Measurements from ENCODE around the gene HMCN2.

Gene HMCN2

DNA sequence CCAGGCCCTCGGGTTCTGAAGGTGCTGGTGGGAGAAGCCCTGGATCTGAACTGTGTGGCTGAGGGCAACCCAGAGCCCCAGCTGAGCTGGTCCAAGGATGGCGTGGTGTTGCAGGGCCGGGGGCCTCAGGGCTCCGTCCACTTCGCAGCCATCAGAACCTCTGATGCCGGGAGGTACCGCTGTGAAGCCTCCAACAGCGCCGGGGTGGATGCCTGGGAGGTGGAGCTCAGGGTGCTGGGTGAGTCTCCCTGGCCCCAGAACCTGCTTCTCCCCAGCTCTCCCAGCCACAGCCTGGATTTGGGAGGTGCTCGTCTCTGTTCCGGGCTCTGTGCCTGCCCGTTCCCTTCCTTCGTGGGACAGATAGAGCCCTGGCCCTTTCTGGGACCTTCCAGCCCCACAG is 75.6 kb downstream of the HMCN2 start:
- in situ Hi-C loops (cut with MboI; ENCODE audit: low sequenced_read_pairs) = no loop called here

DNA sequence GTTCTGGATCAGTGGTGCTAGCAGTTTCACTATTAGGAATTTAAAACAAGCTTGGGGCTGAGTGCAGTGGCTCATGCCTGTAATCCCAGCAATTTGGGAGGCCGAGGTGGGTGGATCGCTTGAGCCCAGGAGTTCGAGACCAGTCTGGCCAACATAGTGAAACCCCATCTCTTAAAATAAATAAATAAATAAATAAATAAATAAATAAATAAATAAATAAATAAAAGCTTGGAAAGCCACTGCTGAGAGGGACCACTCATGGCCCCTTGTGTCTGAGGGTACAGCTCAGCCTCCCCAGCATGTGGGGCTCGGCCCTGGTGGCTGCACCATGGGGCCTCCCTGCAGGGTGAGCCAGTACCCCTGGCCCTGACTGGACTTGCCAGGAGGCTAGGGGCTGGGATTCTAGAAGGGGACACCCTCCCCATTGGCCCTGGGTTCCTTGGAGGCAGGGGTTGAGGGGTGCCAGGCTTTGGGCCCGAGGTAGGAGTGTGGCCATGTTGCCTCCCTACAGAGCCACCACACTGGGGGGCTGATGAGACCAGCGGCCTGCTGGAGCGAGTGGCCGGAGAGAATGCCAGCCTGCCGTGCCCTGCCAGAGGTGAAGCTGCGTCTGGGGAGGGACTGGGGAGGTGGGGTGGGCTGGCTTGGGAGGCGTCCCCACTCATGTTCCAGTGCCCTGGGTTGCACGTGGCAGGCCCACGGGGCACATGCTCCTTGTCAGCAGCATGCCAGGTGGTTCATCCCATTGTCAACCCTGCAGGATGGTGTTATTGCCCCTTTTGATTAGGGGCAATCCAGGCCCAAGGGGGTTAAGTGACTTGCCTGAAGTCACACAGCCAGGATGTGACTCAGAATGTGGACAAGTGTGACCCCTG is 76.5 kb downstream of the HMCN2 start:
- in situ Hi-C loops (cut with MboI; ENCODE audit: low sequenced_read_pairs) = no loop called here

DNA sequence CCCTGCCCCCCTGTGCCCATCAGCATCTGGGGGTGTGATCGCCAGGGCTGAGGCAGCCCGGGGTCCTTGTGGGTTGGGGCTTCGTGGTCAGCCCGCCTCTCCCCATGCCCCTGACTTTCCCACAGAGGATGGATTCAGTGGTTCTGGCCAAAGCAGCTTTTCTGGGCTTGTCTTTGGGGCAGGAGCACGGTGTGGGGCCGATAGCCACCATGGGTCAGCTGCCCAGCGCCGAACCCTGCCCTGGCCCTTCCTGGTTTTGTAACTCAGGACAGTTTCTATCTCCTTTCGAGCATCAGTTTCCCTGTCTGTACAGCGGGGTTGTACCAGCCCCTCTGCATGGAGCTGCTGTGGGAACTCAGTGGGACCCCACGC is 77.1 kb downstream of the HMCN2 start:
- in situ Hi-C loops (cut with MboI; ENCODE audit: low sequenced_read_pairs) = no loop called here

DNA sequence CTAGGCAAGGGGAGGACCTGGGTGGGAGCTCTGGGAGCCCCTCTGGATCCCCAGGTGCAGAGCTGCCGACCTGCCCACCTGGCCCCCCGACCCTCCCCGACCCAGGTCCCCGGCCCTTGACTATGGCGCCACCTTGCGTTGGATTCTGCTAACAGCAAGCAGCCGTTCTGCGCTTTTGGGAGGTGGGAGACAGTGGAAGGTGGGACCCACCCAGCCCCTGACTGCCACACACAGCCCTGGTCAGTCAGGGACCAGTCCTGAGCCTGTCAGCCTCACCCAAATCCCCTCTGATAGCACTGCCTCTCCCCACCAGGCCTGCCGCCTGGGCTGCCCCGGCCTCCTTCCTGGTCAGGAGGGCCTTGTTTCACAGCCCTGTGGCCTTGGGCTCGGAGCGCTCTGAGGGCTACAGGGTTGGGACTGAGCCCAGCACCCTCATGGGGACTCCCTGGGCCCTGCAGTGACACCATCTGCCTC is 77.9 kb downstream of the HMCN2 start:
- in situ Hi-C loops (cut with MboI; ENCODE audit: low sequenced_read_pairs) = no loop called here

DNA sequence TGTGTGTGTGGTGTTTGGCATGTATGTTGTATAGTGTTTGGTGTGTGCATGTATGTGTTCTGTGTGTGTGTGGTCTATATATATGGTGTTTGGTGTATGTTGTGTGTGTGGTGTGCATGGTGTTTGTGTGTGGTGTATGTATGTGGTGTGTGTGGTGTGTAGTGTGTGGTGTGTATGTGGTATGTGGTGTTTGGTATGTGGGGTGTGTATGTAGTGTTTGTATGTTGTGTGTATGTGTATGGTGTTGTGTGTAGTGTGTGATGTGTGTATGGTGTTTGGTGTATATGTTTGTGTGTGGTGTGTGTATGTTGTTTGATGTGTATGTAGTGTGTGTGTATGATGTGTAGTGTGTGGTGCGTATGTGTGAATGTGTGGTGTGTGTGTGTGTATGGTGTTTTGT is 78.8 kb downstream of the HMCN2 start:
- in situ Hi-C loops (cut with MboI; ENCODE audit: low sequenced_read_pairs) = no loop called here

DNA sequence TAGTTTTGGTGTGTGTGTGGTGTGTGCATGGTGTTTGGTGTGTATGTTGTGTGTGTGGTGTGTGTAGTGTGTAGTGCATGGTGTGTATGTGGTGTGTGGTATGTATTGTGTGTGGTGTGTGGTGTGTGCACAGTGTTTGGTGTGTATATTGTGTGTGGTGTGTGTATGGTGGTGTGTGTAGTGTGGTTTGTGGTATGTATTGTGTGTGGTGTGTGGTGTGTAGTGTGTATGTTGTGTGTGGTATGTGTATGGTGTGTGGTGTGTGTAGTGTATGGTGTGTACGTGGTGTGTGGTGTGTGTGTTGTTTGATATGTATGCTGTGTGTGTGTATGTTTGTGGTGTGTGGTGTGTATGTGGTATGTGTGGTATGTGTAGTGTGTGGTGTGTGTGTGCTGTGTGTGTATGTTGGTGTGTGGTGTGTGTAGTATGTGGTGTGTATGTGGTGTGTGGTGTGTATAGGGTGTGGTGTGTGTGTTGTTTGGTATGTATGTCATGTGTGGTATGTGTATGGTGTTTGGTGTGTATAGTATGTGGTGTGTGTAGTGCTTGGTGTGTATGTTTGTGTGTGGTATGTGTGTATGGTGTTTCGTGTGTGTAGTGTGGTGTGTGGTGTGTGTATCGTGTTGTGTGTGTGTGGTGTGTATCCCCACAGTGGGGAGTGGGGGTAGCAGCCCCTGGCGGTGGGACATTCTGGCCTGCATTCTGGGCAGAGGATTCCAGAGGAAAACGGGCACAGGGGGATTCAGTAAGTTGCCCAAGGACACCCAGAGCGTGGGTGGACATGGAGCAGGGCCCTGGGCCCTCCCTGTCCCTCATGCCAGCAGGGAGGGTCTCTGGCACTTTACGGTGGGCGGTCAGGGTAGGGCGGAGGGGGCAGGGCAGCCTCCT is 79.7 kb downstream of the HMCN2 start:
- in situ Hi-C loops (cut with MboI; ENCODE audit: low sequenced_read_pairs) = no loop called here

DNA sequence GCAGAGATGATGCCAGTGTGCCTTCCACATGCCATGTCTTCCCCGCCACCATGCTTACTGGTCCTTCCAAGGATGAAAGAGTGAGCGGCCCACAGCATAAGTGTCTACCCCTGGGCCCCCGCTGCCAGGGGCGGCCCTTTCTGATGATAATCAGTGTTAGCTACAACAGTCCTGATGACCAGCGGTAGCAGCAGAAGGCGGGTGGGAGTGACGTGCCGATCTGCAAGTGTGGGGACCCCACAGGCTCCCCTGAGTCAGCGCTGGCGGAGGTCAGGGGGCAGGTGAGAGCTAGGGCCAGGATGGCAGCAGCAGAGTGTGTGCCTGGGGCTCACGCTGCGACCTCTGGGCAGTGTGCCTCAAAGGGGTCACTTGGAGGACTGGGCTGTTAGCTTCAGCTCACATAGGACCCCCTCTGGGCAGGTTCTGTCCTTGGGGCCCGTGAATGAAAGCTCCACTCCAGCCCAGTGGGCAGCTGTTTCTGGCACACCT is 80.4 kb downstream of the HMCN2 start:
- in situ Hi-C loops (cut with MboI; ENCODE audit: low sequenced_read_pairs) = no loop called here

DNA sequence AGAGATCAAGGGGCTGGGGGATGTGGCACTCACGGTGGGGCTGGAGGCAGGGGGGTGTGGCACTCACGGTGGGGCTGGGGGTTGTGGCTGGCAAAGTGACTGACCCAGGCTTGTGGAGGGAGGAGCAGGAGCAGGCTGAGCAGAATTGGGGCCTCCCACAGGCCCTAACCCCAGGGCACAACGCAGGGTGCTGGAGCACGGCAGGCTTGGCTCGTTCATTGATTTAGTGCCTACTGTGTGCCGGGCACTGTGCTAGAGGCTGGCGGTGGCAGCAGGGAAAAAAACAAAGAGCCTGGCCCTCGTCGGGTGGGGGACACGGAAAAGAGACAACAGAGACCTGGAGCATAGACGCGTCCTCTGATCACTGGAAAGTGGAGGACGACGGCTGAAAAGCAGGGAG is 80.9 kb downstream of the HMCN2 start:
- in situ Hi-C loops (cut with MboI; ENCODE audit: low sequenced_read_pairs) = no loop called here

DNA sequence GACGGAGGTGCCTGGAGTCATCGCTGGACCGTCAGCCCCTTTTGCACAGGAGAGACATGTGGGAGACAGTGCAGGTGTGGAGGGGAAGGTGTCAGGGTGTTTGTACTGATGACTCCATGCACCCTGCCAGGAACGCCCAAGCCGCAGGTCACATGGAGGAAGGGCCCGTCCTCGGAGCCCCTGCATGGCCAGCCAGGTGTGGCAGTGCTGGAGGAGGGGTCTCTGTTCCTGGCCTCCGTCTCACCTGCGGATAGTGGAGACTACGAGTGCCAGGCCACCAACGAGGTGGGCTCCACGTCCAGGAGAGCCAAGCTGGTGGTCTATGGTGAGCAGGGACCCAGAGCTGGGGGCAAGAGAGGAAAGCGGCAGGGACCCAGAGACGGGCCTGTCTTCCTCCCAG is 81.5 kb downstream of the HMCN2 start:
- in situ Hi-C loops (cut with MboI; ENCODE audit: low sequenced_read_pairs) = no loop called here

DNA sequence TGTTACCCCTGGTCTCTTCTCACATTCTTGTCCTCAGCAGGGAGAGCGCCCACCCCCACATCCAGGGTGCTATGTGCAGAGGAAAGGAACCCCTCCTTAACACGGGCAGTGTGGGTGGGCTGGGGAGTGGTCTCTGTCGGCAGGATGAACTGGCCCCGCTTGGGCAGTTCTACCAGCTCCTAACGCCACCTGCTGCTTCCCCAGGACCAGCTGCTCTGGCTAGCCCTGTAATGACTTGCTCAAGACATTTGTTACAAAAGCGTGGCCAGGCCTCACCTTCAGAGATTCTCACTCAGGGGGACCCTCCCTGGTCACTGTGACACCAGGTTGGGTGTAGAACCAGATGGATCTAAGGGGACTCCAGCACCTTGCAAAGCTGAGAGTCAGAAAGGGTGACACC is 82.4 kb downstream of the HMCN2 start:
- in situ Hi-C loops (cut with MboI; ENCODE audit: low sequenced_read_pairs) = no loop called here

DNA sequence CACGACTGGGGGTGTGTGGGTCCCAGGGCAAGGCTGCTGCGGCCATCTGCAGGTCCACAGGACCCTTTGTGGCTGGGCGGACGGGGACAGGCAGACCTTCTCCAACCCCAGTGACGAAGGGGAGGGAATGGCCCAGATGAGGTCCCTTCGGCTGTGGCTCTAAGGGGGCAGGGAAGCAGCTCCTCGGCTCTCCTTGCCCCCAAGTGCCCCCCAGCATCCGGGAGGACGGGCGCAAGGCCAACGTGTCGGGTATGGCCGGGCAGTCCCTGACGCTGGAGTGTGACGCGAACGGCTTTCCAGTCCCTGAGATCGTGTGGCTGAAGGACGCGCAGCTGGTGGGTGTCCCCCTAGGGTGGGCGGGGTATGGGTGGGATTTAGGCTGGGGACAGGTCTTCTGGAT is 82.8 kb downstream of the HMCN2 start:
- in situ Hi-C loops (cut with MboI; ENCODE audit: low sequenced_read_pairs) = no loop called here

DNA sequence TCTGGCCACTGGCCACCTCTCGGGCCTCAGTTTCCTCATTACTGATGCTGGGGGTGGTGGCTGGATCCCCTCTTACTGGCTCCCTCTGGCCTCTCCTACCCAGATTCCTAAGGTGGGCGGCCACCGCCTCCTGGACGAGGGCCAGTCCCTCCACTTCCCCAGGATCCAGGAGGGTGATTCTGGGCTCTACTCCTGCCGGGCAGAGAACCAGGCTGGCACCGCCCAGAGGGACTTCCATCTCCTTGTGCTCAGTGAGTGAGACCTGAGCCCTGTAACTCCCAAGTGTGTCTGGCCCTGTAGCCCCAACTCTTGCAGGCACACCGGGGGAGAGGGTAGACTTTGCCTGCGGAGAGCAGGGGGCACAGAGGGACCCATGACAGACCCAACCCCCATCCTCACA is 83.3 kb downstream of the HMCN2 start:
- in situ Hi-C loops (cut with MboI; ENCODE audit: low sequenced_read_pairs) = no loop called here

DNA sequence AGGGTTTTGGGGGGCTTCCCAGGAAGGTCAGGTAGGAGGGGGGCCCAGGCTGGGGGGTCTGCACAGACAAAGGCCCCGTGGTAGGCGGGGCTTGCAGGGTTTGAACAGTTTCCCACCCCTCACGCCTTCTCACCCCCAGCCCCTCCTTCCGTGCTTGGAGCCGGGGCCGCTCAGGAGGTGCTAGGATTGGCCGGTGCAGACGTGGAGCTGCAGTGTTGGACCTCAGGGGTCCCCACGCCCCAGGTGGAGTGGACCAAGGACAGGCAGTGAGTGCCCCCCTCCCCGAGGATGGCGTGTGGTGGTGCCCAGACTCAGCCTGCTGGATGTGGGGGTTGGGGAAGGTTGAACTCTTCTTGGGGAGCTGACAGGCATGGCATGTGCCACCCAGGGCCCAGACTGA is 83.8 kb downstream of the HMCN2 start:
- in situ Hi-C loops (cut with MboI; ENCODE audit: low sequenced_read_pairs) = no loop called here

DNA sequence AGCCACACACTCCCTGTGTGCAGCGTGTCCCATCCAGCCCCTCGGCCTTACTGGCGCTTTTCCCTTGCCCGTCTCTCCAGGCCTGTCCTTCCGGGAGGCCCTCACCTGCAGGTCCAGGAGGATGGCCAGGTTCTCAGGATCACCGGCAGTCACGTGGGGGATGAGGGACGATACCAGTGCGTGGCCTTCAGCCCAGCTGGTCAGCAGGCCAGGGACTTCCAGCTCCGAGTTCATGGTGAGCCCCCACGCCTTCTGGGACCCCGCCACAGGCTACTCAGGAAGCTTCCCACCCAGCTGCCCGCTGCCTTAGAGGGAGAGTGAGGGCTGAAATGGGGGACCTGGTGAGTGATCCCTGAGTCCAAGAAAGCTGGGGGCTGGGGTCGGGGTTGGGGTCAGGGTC is 85.8 kb downstream of the HMCN2 start:
- in situ Hi-C loops (cut with MboI; ENCODE audit: low sequenced_read_pairs) = no loop called here

DNA sequence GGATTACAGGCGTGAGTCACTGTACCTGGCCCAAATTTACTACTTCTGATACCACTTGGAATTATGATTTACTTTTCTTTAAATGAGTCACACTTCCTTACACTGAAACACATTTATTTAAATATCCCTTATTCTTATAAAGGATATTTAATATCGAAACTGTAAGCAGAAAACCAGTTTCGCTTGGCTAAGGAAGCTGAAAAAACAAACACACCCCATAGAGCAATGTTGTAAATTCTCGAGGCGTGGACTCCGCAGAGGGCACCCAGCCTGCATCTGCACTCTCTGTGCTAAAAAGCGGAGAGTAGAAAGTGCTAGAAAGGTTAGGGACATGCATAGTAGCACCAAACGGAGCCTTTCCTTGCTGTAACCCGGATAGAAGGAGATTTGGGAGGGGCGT is 86.5 kb downstream of the HMCN2 start:
- in situ Hi-C loops (cut with MboI; ENCODE audit: low sequenced_read_pairs) = no loop called here

DNA sequence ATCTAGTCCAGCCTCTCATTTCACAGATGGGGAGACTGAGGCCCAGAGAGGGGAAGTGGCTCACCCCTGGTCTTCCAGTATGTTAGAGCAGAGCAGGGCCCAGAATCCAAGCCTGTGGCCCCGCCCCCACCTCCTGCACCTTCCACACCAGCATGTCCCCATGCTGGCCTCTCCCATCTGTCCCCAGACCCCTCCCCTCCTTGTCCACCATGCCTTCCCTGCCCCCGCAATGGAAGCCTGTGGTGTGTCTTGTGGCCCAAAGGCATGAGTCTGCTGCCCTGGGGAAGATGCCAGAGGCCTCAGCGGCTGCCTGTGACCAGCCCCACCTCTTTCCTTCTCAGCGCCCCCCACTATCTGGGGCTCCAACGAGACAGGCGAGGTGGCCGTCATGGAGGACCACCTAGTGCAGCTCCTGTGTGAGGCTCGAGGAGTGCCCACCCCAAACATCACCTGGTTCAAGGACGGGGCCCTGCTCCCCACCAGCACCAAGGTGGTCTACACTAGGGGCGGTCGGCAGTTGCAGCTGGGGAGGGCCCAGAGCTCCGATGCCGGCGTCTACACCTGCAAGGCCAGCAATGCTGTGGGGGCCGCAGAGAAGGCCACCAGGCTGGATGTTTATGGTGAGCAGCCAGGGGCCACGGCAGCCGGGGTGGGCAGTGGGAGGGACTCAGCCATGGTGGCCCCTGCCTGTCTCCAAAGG is 87.2 kb downstream of the HMCN2 start:
- in situ Hi-C loops (cut with MboI; ENCODE audit: low sequenced_read_pairs) = no loop called here

DNA sequence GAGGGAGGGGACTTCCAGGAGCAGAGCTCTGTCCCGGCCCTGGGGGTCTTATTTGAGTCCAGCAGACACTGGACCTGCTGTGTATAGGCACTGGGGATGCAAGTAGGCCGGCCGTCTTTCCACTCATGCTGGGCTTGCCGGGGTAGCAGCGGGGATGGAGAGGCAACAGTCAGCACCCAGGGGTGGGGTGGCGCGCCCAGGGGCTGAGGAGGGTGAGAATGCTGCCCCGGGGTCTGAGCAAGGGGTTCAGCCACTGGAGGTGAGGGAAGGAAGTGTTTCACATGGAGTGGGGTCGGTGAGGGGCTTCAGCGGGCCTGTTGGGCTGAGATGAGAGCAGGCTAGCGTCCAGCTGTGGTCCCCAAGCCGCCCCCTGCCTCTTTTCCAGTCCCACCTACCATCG is 88.8 kb downstream of the HMCN2 start:
- in situ Hi-C loops (cut with MboI; ENCODE audit: low sequenced_read_pairs) = no loop called here

DNA sequence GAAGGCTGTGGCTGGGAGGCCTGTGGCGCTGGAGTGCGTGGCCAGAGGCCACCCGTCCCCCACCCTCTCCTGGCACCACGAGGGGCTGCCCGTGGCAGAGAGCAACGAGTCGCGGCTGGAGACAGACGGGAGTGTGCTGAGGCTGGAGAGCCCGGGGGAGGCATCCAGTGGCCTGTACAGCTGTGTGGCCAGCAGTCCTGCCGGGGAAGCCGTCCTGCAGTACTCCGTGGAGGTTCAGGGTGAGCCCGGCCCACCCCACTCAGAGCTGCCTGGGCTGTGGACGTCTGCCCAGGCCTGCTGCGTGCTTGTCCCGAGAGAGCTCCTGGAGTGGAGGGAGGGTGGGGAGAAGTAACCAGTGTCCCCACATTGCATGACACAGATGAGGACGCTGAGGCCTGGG is 89.2 kb downstream of the HMCN2 start:
- in situ Hi-C loops (cut with MboI; ENCODE audit: low sequenced_read_pairs) = no loop called here

DNA sequence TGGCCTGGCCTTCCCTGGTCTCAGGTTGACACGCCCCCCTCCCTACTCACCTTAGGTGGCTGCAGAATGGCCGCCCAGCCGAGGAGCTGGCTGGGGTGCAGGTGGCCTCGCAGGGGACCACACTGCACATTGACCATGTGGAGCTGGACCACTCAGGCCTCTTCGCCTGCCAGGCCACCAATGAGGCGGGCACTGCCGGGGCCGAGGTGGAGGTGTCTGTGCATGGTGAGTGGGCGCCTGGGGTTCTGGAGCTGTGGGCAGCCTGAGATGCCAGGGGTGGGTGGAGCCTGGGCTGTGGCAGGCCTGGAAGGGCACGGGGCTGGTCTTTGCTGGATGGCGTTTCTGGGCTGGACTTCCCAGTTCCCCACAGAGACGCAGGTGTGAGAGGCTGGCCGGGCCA is 90.5 kb downstream of the HMCN2 start:
- in situ Hi-C loops (cut with MboI; ENCODE audit: low sequenced_read_pairs) = no loop called here

DNA sequence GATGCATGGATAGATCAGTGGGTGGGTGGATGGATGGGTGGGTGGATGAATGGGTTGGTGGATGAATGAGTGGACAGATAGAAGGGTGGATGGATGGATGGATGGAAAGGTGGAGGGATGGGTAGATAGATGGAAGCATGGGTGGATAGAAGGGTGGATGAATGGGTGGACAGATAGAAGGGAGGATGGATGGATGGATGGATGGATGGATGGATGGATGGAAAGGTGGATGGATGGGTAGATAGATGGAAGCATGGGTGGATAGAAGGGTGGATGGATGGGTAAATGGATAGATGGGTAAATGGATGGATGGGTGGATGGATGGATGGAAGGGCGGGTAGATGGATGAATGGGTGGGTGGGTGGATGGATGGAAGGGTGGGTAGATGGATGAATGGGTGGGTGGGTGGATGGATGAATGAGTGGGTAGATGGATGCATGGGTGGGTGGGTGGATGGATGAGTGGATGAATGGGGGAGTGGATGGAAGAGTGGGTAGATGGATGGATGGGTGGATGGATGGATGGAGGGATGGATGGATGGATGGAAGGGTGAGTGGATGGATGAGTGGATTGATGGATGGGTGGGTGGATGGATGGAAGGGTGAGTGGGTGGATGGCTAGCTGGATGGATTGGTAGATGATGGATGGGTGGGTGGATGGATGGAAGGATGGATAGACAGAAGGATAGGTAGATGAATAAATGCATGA is 91.5 kb downstream of the HMCN2 start:
- in situ Hi-C loops (cut with MboI; ENCODE audit: low sequenced_read_pairs) = no loop called here

DNA sequence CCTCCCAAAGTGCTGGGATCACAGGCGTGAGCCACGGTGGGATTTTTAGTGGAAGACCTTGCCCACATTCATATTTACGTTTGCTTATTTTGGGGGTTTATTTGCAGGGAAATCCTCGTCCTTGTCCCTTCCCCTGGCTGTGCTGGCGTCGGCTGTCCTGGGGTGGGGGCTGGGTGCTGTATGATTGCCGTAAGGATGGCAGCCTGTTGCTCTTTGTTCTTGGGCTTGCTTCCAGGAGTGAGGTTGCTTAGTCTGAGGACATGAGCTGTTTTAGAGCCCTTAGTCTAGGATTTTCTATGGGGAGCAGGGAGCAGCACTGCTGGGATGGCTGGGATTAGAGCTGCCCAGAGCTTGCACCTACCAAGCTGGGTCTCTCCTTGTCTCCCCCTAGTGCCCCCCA is 93.4 kb downstream of the HMCN2 start:
- in situ Hi-C loops (cut with MboI; ENCODE audit: low sequenced_read_pairs) = no loop called here
